Measurements from ENCODE around the gene GATAD2A. TPM values are rescaled to one million over a fixed set of nuclear protein-coding genes. Genes with fewer than 3 reads are reported as not detected.
"Not testable (repeated sequence)": the region's sequence is repeated elsewhere in the genome, so short reads cannot be mapped to it uniquely, and the experiment has no call there.

Gene GATAD2A
- polyA plus RNA-seq, 4 donors = 38.3 to 53.4 (median 48.4) TPM

DNA sequence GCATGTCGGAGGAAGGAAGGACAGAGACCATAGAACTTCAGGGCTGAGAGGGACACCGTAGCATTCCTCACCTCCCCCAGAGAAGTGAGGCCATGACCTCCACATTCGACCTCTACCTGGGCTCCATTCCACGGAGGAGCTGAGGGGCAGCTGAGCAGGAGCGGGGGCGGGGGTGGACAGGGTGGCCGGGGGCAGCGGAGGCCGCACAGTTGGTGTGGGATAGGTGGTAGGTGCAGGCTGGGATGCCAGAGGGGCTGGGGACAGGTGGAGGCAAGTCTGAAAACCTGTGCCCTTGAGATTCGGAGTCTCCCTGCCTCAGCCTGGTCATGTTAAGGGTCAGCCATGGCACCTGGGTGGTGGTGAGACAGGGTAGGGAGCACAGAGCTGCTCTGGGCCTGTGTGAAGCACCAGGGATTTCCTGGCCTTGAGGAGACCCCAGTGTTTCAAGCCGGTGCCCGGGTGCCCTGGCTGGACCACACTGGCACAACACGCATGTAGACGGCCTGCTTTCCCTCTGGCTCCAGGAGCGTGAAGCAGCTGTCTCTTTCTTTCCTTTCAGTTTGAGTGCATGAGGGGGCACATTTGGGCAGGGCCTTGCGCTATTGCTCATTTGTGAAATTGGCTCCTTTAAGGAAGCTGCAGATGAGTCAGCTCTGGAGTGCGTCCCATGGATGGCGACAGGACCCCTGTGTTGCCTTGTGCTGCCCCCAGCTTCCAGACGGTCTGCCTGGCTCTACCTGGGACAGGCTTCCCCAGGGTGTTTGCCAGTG lies 58.1 kb downstream of the GATAD2A start:
- DNase-seq (ENCODE audit: low read depth in 4 of 4, low spot score in 3 of 4) = no peak

DNA sequence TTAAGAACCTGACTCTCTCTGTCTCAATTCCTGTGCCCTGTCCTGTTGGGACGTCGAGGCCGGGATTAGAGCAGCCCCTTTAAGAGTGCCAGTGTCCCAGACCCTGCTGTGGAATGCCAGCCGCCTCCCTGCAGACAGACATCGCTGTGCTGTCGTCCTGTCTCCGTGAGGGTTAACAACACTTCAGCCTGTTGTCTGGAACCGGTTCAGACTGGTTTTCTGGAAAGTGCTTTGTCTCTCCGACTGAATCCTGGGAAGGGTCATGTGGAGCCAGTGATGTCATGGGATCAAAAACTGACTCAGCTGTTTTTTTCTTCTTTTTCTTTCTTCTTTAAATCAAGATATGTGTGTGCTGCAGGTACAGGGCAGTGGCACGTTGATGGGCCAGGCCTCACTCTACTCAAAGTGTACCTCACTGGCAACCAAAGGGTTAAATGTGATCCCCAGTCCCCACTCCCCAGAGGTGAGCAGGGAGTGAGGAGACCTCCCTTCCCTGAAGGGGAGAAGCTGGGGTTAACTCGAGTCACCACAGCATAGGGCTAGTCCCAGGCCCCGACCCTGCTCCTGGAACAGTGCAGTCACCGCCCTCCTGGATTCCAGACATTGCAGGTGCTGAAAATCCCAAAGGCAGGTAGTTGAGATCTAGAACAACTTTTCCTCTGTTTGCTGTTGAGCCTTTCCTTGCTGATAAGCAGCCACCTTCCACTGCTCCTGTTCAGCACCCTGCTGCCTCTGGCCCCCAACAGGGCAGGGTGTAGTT lies 59.0 kb downstream of the GATAD2A start:
- DNase-seq (ENCODE audit: low read depth in 4 of 4, low spot score in 3 of 4) = peak in 1 of 4 donors; percentile 73

DNA sequence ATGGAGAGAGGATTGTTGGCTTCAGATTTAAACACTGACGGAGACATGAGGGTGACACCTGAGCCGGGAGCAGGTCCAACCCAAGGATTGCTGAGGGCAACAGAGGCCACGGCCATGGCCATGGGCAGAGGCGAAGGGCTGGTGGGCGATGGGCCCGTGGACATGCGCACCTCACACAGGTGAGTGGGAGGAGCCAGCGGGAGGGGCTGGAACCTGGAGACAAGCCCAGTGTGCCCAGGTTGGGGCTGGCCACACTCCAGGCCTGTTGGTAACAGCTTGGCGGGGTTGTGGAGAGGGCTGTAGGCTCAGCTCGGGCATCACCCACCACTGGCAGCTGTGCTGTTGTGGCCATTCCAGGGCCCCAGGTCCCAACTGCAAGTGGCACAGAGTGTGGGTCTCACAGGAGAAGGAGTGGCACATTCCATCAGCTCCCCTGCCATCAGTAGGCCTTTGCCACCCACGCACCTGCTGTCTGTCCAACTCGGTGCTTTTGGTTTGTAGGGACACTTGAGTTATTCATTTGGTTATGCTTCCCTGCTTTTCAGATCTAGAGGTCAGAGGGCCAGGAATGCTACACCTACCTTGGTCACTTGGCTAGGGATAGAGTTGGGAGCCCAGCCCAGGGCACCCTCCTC lies 60.1 kb downstream of the GATAD2A start:
- no peak for DNase-seq (ENCODE audit: low read depth in 4 of 4, low spot score in 3 of 4)

DNA sequence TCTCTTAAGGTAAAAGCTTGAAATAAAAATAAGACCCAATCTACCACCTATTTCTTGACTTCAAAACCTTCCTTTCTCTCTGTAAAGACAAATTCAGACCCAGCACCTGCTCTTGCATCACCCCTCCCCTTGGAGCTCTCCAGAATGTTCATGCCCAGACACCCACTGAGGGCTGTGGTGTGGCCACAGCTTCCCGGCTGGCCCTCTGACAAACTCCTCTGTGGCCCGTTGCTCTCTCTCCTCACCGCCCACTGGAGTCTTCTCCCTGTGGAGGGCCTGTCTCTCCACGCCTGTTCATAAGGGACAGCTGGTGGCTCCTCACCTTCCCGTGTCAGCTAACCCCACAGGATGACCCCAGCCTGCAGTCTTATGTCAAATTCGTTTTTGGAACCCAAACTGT lies 60.7 kb downstream of the GATAD2A start:
- no peak for DNase-seq (ENCODE audit: low read depth in 4 of 4, low spot score in 3 of 4)

DNA sequence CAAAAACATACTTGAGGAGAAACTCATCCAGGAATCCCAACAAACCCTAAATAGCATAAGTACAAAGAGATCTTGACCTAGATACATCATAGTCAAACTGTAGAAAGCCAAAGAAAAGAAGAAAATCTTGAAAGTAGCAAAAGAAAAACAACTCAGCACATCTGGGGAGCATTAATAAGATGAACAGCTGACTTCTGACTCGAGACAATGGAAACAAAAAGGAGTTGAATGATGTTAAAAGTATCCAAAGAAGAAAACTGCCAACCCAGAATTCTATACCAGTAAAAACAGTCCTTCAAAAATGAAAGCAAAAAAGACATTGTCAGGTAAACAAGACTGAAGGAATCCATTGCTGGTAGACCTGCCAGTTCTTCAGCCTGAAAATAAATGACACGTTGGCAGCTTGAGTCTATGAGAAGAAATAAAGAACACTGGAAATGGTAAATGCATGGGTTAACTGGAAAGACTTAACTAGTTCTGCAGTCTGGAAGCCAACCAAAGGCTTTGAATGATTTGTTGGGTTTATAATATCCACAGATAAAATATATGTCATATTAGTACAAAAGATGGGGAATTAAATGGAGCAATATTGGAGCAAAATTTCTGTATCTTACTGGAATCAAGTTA lies 63.1 kb downstream of the GATAD2A start:
- DNase-seq (ENCODE audit: low read depth in 4 of 4, low spot score in 3 of 4) = no peak

DNA sequence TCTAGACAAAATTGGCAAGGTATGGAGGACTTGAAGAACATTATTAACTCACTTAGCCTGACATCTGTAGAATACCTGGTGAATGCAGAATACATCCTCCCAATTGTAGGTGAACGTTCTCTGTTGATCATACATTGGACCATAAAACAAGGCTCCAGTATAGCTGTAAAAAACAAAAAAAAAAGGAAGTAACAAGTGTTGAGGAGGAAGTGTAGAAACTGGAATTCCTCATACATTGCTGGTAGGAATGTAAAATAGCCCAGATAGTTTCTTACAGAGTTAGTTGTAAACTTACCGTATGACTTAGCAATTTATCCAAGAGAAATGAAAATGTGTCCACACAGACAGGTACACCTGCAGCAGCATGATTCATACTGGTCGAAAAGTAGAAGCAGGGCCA lies 65.1 kb downstream of the GATAD2A start:
- no peak for DNase-seq (ENCODE audit: low read depth in 4 of 4, low spot score in 3 of 4)

DNA sequence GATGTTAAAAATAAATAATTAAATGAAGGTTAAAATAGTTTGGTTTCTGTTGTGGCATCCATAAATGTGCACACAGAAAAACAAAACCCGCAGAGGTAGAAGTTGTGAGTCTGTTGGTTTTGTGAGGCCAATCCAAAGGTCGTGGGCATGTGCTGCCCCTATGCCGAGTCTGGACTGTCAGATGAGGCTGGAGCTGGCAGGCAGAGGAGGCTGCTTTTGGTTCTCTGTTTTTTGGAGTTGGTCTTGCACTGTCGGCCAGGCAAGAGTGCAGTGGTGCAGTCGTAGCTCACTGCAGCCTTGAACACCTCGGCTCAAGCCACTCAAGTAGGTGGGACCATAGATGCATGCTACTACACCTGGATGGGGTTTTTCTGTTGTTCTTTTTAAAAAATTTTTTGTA lies 66.2 kb downstream of the GATAD2A start:
- no peak for DNase-seq (ENCODE audit: low read depth in 4 of 4, low spot score in 3 of 4)

DNA sequence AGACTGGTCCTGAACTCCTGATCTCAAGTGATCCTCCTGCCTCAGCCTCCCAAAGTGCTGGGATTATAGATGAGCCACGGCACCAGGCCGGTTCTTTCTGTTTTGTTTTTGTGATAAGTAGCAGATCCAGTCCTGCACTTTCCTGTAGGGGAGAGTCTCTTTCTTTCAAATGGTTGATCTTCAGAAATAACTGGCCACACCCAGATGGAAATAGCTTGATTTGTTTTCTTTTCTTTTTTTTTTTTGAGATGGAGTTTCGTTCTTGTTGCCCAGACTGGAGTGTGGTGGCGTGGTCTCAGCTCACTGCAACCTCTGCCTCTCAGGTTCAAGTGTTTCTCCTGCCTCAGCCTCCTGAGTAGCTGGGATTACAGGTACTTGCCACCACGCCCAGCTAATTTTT lies 66.6 kb downstream of the GATAD2A start:
- not testable (repeated sequence) for DNase-seq (ENCODE audit: low read depth in 4 of 4, low spot score in 3 of 4)

DNA sequence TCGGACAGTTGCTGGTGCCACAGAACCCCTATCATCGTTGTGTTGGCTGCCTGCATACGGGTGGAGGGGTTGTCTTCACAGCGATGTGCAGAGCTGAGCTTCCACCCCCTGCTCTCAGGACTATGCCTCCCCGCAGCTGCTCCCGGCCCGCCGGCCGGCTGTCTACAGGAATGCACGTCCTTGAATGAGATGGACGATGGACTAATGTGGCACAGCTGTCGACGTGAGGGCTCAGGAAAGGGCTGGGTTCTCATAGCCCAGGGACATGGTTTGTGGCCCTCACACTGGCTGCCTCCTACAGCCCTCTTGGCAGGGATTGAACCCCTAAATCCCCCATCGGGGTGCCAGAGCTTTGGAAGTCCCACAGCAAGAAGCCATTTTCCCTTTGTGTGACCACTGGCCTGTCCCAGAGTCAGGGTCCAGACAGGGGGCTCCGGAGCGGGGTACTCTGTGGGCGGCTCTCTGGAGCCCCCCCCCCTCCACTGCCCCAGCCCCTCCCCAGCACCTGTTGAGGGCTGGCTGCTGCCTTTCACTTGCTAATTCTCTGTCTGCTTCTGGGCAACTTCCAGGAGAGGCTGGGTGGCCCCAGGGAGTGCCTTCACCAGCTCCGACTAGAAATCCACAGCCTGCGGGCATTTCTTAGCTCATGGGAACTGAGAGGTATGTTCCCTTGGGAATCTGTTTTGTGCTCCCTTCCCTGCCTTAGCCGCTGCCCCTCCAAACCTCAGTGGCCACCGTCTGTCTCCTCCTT lies 69.7 kb downstream of the GATAD2A start:
- no peak for DNase-seq (ENCODE audit: low read depth in 4 of 4, low spot score in 3 of 4)

DNA sequence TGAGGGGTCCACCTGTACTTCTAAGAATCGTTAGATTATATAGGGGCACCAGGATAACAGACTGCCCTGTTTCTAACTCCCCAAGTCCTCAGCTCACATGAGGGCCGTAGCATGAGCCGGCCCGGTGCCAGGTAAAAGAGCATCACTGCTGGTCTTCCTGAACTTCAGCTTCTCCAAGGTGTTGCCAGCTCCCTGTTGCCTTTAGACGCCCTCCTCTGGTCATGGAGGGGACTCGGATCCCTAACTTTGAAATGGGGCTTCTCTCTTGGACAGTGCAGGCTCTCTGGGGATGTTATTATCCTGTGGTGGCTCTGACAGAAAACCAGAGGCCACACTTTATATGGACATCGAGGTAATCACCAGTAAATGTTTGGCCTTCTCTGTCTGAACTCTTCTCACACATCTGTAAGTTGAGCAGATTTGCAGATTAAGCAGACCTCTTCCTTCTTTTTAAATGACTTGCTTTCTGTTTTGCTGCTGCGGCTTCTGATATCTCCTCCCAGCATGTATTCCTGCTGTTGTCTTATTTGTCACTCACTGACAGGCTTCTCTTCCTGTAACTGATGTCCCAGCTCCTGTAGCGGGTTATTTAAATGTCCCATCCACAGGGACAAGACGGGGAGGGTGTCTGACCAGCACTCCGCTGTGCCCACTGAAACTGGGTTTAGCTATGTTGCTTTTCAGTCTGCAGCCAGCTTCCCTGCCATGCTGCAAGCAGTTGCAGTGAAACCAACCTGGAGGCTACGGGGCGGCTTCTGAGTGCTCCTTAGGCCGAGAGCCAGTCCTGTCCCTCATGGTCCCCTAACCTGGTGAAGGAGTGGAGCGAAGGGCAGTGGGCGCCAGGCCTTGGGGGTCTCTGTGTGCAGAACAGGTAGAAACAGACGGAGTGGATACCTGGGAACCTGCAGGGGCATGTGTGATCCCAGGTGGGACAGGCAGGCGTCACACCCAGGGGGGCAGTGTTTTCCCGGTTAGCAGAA lies 70.7 kb downstream of the GATAD2A start:
- no peak for DNase-seq (ENCODE audit: low read depth in 4 of 4, low spot score in 3 of 4)

DNA sequence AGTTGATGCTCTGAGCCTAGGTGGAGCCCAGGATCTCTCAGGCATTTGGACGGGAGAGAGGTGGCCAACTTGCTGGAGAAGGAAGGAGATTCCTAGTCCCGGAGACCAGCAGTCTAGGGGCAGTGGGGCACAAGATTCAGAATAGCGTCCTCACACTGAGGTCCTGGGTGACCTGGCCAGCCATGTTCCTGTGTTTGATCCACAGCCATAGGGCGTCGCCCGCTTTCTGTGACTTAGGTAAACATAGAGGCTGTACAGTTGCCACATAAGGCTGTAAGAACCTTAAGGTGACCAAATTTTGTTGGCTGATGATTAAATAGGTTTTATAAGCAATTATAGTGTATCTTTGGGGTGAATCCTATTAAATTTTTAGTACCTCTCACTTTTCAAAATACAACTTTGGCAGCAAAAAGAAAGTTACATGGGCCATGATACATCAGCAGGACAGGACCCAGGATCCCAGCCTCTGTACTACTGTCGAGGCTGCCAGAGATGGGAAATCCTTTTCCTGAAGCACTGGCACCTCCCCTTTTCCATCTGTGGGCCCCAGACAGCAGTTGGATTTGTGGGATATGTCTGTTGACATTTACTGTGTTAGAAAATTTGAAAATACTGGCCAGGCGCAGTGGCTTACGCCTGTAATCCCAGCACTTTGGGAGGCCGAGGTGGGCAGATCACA lies 72.4 kb downstream of the GATAD2A start:
- no peak for DNase-seq (ENCODE audit: low read depth in 4 of 4, low spot score in 3 of 4)

DNA sequence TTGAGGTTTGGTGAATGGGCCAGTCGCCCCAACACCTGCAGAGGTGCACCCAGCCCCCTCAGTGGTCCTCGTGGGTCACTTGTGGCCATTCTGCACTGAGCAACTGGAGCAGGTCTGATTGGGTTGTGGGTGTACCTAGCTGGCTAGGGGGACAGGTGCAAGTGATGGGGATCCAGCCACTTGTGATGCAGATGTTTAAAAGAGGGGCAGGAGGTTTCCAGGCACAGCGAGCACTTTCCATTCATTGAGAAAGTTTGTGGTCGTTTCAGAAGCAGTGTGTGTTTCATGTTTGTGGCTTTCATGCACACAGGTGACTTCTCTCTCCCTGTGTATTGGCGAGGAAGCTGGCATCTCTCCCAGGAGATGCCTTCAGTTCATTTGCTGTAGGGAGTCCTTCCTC lies 75.2 kb downstream of the GATAD2A start:
- DNase-seq (ENCODE audit: low read depth in 4 of 4, low spot score in 3 of 4) = no peak

DNA sequence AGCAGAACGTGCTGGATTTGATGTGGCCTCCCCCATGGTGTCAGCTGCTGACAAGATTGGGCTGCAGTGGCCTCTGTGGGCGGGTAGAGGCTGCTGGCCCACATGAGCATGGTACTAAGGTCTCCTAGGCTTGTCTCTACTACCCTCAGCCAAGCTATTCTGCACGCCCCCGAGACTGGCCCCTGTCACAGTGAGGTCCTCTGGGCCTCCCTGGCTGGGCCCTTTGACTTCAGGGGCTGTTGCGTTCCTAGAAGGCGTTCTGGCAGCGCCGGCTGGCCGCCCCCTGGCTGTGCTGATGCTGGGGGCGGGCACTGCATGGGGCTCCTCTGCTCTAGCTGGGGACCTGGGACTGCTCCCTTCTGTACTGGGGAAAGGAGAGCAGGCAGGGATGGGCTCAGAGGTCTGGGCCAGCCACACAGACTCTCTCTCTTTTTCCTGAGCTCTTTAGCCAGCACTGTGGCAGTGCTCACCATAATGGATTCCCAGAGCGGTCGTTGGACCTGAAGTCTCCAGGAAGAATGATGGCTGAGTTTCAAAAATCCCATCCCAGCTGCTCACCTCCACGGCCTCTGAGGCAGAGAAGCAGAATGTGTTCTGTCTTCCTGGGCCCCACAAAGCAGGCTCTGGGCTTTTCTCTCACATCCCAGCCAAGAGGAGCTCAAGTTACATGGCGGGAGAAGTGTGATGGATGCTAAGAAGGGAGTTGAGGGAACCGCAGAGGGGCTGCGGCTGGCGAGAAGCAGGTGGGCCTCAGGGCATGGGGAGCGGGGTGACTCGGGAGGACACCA lies 77.5 kb downstream of the GATAD2A start:
- DNase-seq (ENCODE audit: low read depth in 4 of 4, low spot score in 3 of 4) = no peak

DNA sequence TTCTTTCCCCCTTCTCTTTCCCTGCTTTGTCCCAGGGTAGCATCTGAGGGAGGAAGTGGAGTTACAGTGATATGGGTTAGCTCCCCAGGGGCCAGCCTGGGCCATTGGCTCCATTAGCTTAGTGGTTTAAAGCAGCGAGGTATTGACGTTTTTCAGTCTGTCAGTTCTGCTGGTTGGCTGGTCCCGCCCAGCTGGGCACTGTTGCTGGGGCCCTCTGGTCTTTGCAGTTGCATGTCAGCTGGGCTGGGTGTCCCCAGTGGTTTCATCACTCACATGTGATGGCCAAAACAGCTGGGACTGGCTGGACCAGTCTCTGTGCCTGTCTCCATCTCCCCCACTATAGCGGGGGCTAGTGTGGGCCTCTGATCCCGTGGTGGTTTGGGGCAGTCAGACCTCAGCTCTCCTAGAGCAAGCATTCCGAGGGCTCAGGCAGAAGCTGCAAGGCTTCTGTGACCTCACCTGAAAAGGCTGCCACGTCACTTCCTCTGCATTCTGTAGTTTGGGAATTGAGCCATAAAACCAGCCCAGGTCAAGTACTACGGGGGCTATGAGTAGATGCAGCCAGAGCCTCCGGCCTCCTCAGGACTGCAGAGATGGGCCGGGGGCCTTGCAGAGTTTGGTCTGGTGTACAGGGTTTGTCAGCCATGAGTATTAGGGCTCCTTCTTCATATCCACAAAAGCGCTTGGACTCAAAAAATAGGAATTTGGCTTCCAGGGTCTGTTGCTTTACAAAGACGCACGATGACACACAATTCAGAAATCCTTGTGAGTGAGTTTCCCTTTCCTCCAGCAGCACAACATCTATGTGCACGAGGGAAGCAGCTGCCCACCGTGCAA lies 79.9 kb downstream of the GATAD2A start:
- no peak for DNase-seq (ENCODE audit: low read depth in 4 of 4, low spot score in 3 of 4)

DNA sequence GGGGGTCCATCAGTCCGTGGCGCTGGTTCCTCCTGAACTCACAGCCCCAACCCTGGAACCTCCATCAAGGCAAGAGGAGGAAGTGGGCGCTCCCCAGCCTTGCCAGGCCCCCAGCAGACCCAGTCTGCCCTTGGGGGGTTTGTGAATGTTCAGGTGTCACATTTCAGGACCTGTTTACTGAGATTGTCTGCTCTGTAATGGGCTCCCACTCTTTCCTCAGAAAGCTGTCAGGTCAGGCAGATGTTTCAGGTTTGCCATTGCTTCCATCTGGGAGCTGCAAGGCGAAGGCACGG lies 80.5 kb downstream of the GATAD2A start:
- no peak for DNase-seq (ENCODE audit: low read depth in 4 of 4, low spot score in 3 of 4)

DNA sequence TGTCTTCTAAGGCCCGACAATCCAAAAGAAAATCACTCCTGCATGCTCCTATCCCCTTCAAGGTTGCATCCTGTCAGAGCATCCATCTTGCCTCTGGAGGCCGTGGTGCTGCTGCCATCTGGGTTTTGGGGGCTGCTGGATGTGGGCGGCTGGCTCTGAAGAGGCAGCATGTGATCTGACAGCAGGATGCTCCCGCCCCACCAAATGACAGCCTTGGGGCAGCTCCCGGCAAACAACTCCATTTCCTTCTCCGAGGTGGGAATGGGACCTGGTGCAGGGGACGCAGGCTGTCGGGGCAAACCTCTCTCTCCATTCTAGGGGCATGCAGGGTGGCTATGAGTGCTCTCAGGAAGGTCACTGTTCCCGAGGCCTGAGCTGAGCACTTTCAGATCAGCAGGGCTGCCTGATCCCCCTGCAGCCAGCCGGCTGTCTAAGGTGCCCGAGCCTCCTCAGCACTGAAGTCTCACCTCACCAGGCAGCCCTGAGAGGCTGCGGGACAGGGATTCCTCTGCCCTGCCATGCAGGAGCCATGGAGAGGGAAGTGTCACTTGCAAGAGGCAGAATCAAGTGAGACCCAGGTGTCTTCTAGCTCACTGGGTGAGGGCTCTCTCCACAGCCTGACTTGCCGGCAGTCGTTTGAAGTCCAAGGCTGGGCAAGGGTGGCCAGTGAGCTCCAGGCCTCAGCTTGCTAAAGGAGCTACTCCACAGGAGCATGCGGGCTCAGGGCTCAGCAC lies 81.0 kb downstream of the GATAD2A start:
- no peak for DNase-seq (ENCODE audit: low read depth in 4 of 4, low spot score in 3 of 4)

Measured in left renal pelvis (tissue), 4 donors.